ENCODE results near the gene BRD1. TPM values are rescaled to one million over a fixed set of nuclear protein-coding genes. Genes with fewer than 3 reads are reported as not detected.

The BRD1 gene
- total RNA-seq, 1 donor from 2014 or later: 27.7 TPM

DNA sequence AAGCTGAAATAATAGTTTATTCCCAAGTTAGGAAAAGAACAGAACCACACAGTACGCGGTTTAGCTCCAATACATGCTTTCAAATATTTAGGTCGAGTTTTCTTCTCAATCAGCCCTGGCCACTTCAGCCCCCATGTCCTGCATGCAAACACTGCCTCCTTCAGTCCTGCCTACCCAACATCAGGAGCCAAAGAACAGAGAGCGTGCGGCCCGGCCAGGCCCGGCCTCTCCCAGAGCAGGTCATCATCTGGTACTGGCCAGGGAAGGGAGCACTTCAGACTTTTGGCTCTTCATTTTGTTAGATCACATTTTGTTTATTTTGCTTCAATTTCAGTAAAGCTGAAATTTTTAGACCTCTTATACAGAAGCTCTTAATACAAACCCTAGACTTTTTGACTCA, 6.7 kb downstream of the BRD1 start:
- Mint-ChIP-seq H3K9me3 (ENCODE audit: low read depth) (no peaks in the 10 kb centered on the region), H3K36me3 (ENCODE audit: low read depth) (peaks cover 29% of the 10 kb centered on the region)

DNA sequence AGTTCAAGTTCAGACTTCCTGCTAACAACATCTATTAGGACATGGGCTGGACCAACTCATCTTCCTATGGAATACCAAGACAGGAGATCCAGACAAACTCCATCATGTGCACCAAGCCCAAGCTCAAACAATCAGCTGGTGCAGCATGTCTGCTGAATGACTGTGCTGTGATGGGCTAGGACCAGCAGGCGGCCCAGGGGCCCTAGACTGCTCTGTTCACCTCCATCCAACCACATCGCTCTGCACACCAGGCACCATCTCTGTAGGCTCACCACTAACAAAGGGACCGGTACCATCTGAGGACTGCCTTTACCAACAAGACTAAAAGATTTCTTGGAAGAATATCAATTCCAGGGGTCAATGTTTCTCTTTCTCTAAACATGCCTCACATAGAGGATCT, 10.3 kb downstream of the BRD1 start:
- Mint-ChIP-seq H3K27ac (ENCODE audit: unreplicated experiment) (no peak overlapping the region), H3K36me3 (ENCODE audit: low read depth) (peaks cover 23% of the 10 kb centered on the region), H3K27me3 (ENCODE audit: low read depth) (no peaks in the 10 kb centered on the region)

More for the DNA sequence above, 6.7 kb downstream of the BRD1 start:
- no peak overlapping the region for H3K27ac Mint-ChIP-seq (ENCODE audit: unreplicated experiment)
- H3K4me3 Mint-ChIP-seq (ENCODE audit: unreplicated experiment): no peak overlapping the region
- H3K4me1 Mint-ChIP-seq (ENCODE audit: low read depth): peaks cover 31% of the 10 kb centered on the region
- TF ChIP-seq, protein P1, sequence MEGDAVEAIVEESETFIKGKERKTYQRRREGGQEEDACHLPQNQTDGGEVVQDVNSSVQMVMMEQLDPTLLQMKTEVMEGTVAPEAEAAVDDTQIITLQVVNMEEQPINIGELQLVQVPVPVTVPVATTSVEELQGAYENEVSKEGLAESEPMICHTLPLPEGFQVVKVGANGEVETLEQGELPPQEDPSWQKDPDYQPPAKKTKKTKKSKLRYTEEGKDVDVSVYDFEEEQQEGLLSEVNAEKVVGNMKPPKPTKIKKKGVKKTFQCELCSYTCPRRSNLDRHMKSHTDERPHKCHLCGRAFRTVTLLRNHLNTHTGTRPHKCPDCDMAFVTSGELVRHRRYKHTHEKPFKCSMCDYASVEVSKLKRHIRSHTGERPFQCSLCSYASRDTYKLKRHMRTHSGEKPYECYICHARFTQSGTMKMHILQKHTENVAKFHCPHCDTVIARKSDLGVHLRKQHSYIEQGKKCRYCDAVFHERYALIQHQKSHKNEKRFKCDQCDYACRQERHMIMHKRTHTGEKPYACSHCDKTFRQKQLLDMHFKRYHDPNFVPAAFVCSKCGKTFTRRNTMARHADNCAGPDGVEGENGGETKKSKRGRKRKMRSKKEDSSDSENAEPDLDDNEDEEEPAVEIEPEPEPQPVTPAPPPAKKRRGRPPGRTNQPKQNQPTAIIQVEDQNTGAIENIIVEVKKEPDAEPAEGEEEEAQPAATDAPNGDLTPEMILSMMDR (IDR thresholded peaks at IDR 0.05): peak; percentile 11
- H3K27me3 Mint-ChIP-seq (ENCODE audit: low read depth): no peaks in the 10 kb centered on the region
- no peak for DNase-seq (ENCODE audit: low spot score)

DNA sequence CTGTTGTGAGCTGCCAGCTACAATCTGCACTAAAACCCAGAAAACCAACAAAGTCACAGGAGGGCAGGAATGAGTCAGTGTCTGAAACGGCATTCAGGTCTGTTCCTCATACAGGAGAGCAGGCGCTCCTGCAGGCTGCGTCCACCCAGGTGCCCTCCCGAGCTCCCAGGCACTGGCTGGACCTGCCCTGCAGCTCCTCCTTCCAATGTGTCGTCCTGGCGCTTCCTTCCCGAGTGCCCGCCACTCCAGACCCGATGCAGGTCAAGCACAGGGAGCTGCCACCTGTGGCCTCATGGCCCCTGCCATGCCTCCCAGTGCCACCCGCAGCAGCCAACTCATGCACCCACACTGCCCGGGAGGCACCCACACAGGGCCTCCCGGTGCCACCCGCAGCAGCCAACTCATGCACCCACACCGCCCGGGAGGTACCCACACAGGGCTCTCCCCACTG, 12.0 kb downstream of the BRD1 start:
- H3K9me3 Mint-ChIP-seq (ENCODE audit: low read depth): no peaks in the 10 kb centered on the region
- H3K4me1 Mint-ChIP-seq (ENCODE audit: low read depth): peaks cover 28% of the 10 kb centered on the region
- no peak overlapping the region for H3K4me3 Mint-ChIP-seq (ENCODE audit: unreplicated experiment)
- no peak for DNase-seq (ENCODE audit: low spot score)
- H3K27me3 Mint-ChIP-seq (ENCODE audit: low read depth): no peaks in the 10 kb centered on the region
- TF ChIP-seq, protein P1 (IDR thresholded peaks at IDR 0.05): no peak
- peaks cover 19% of the 10 kb centered on the region for H3K36me3 Mint-ChIP-seq (ENCODE audit: low read depth)
- H3K27ac Mint-ChIP-seq (ENCODE audit: unreplicated experiment): peak overlapping the region; percentile 13

More for the DNA sequence above, 10.3 kb downstream of the BRD1 start:
- H3K4me1 Mint-ChIP-seq (ENCODE audit: low read depth): peaks cover 24% of the 10 kb centered on the region
- no peak overlapping the region for H3K4me3 Mint-ChIP-seq (ENCODE audit: unreplicated experiment)
- TF ChIP-seq, protein P1 (IDR thresholded peaks at IDR 0.05): no peak
- peak; percentile 42 for DNase-seq (ENCODE audit: low spot score)
- H3K9me3 Mint-ChIP-seq (ENCODE audit: low read depth): no peaks in the 10 kb centered on the region

DNA sequence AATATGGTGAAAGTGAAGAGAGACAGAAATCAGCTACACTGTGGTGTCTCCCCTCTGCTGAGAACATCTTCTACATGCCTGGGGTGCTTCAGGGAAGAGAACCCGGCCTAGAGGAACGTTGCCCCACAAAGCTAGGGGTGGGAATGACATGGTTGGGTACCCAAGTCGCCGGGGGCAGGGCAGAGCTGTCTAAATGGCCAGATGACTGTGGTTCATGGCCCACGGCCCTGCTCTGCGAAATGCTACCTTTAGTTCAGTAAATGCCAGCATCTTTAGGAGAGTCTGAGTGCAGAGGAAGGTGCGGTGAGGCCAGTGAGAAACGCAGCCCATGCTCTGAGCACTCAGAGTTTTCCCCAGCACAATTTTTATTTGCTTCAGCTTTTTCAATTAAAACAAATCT, 12.8 kb downstream of the BRD1 start:
- H3K36me3 Mint-ChIP-seq (ENCODE audit: low read depth): peaks cover 17% of the 10 kb centered on the region
- H3K9me3 Mint-ChIP-seq (ENCODE audit: low read depth): no peaks in the 10 kb centered on the region
- TF ChIP-seq, protein P1 (IDR thresholded peaks at IDR 0.05): no peak
- no peak overlapping the region for H3K4me3 Mint-ChIP-seq (ENCODE audit: unreplicated experiment)
- H3K27ac Mint-ChIP-seq (ENCODE audit: unreplicated experiment): no peak overlapping the region
- H3K27me3 Mint-ChIP-seq (ENCODE audit: low read depth): no peaks in the 10 kb centered on the region
- H3K4me1 Mint-ChIP-seq (ENCODE audit: low read depth): peaks cover 35% of the 10 kb centered on the region
- DNase-seq (ENCODE audit: low spot score): no peak

DNA sequence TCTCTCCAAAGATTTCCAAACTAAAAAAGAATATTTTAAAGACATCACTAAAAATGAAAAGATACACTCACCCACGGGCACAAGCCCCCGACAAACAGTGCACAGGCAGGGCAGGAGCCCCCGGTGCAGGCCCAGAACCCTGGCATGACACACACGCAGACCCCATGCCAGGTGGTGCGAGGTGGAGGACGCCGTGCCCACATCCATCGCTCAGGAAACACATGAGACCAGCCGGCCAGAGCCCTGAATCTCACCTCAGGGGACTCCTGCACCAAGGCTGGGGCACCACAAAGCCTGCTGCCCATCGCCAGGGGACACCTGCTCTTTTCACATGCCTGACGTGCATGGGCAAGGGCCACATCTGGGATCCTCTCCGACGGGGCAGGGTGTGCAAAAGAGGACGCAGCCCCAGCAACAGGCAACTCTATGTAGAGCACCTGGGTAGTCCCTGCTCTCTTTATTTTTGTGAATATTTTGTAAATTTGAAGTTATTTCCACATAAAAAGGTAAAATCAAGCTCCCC, 13.4 kb downstream of the BRD1 start:
- peaks cover 17% of the 10 kb centered on the region for H3K36me3 Mint-ChIP-seq (ENCODE audit: low read depth)
- DNase-seq (ENCODE audit: low spot score): no peak
- H3K27me3 Mint-ChIP-seq (ENCODE audit: low read depth): no peaks in the 10 kb centered on the region
- TF ChIP-seq, protein P1 (IDR thresholded peaks at IDR 0.05): no peak
- H3K9me3 Mint-ChIP-seq (ENCODE audit: low read depth): no peaks in the 10 kb centered on the region
- H3K27ac Mint-ChIP-seq (ENCODE audit: unreplicated experiment): no peak overlapping the region
- peaks cover 37% of the 10 kb centered on the region for H3K4me1 Mint-ChIP-seq (ENCODE audit: low read depth)
- H3K4me3 Mint-ChIP-seq (ENCODE audit: unreplicated experiment): no peak overlapping the region

Data from chondrocyte (in vitro differentiated cells).